Activated naive CD4-positive, alpha-beta T cell treated with Interleukin-2 at 50 U/mL for 16 hours (primary cell): Measurements from ENCODE around the gene MLLT10.

Source experiments
- DNase-seq: peaks from one replicate; pipeline ENCODE4 v3.0.0-alpha.2; 2020

The MLLT10 gene

DNA sequence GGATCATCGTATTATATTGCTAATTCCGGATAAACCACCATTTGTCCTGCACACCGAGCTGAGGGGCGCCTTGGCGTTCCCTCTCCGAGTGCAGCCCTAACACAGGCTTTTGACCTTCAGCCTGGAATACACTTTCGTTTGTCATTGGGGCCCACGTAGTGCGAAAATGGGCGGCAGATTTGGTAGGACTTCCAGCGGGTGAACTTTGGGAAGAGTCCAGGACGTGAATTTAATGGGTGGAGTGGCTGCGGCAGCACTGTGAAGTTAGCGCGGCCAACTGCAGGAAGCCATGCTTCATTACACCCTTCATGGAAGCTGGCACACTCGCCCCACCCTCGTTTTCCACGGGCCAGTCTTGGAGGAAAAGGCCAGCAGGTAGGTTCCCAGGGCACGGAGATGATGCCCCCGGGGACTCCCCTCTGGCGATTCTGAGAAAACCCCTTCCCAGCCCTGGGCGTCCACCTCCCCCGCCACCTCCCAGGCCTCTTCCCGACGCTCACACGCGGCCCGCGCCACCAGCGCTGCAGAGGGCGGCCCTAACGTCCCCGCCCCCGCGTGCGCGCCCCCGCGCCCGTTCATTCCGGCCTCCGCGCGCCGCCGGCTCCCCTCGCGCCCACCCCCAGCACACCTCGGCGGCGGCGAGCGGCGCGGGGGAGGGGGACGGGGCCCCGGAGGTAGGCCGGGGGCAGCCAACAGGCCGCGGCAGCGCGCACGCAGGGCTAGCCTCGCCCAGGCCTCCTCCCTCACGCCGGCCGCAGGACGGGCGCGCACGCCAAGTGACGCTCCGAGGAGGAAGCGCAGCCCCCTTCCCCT is at the start of gene MLLT10:
Gene MLLT10 (plus strand): TSS at position 766 of the 813 bp plus-strand sequence. CDS start 413 bp downstream, outside the sequence.
- DNase-seq = peak; percentile 92

DNA sequence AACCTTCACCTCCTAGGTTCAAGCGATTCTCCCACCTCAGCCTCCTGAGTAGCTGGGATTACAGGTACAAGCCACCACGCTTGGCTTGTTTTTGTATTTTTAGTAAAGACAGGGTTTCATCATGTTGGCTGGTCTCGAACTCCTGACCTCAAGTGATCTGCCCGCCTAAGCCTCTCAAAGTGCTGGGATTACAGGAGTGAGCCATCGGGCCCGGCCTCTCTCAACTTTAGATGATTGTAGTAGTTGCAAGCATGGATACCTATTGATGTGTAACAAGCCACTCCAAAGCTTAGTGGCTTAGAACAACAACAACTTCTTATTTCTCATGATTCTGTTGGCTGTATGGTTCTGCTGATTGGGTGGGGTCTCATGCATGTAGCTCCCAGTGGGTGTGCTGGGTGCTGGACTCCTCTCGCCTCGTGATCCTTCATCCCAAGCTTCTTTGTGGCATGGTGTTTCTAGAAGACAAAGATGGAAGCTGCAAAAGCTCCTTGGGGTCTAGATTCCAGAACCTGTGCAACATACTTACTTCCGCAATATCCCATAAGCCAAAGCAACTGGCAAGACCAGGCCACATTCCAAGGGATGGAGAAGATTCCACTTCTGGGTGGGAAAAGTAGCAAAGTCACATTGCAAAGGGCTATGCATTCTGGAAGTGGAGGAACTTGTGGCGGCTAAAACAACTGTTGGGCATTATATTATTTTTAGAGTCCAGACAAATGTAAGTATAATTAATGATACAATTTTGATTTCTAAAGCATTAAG is 46.4 kb upstream of the MLLT10 start:
- DNase-seq = no peak

DNA sequence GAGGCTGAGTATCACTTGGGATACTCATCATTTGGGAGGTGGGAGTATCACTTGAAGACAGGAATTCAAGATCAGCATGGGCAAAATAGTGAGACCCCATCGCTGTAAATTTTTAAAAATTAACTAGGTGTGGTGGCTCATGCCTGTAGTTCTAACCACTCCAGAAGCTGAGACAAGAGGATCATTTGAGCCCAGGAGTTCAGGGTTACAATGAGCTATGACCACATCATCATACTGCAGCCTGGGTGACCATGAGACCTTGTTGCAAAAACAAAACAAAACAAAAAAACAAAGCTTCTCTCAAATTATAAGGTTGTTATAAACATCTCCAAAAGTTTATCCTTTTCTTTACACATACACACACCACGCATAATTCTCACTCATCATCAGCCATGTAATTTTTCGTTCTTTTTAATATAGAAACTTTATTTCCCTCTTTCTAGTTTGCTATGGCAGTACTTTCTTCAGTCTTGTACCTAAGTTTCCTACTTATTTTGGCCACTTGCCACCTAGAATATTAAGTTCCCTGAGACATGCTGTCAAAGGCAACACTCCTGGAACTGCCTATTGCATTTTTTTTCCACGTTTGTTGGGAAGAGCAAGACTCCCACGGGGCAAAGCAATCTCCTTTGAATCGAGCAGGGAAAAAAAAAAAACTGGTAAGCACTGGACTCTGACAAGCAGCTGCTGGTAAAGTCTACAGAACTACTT is 45.6 kb upstream of the MLLT10 start:
- DNase-seq = no peak

DNA sequence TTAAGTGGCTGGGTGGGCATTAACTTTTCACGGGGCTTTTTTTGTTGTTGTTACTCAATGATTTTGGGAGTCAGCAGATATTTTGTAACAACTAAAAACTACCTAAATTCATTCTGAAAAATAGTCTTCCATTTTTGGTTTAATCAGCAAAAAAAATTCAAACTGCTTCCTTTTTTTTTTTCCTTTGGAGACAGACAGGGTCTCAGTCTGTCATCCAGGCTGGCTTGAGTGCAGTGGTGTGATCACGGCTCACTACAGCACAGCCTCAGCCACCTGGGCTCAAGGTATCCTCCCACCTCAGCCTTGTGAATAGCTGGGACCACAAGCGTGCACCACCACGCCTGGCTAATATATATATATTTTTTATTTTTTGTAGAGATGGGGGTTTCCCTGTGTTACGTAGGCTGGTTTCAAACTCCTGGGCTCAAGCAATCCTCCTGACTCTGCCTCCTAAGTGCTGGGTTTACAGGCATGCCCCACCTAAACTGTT is 45.0 kb upstream of the MLLT10 start:
- no peak for DNase-seq

DNA sequence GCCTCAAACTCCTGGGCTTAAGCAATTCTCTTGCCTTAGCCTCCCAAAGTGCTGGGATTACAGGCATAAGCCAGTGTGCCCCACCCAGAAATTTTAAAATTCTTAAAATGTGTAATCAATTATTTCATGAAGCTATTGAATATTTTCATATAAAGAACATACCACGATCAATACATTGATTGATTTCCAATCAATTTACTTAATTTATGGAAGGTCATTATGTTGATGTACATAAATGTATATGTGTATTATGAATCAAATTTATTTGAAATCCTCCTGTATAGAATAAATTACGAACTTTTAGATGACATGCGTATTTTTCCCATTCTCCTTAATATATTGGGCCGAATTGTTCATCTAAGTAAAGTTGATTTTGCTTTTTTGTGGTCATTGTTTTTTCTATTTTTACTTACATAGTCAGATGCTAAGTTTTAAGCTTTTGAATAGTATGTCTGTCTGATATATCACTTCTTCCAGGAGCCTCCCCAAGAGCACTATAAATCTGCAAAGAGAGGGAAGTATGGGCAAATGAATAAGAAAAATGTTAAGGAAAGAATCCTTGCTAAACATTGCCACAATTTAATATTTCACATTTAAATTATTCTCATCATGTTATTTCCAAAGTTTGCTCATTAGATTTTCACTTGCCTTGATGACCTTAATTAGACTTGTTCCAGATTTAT is 43.9 kb upstream of the MLLT10 start:
- DNase-seq = no peak

DNA sequence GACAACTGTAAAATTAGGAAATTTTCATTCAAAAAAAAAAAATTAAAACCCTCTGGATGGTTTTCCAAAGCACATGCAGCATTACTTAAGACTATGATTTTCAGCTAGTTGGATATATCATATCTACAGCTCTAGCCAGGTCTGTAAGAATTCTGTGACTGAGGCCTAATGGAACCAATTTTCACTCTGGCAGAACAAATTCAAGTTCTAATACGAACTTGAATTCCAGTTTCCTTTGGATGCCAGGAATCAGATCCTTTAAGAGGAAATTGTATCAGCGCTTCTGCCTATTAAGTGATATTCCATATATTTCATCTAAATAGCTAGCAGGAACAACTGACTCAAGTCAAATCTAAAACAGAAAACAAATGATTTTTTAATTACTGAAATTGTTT is 43.3 kb upstream of the MLLT10 start:
- no peak for DNase-seq

DNA sequence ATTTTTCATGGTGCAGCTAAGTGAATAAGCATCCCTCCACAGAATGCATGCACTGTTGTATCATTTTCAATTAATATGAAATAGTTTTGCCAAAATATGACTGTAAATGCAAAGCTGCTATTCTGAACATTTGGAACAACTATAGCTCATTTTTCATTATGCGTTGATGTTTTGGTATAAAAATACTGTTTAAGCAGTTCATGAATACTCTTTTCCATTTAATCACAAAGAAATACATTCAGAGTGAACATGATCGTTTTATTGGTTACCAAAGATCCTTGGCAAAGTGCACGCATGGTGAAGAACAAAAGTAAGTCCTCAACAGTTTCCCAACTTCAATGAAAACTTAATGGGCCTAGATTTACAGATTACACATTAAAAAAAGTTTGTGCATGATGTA is 41.6 kb upstream of the MLLT10 start:
- DNase-seq = no peak

DNA sequence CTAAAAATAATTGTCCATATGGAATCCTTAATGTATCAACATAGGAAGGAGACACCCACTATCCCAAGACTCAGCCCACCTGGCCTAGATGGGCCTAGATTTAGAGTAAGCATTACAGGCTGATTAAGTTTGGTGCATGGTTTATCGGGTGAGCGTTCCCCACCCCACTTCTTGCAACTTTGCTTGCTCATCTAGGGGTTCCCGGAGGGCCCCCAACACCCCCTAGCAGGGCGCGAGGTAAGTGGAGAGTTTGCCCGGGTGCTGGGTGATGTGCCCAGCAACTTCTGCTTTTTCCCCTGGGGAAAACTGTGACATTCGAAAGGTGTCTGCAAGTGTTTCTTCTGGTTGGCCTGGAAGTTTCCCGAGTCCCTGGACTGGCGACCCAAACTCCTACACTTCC is 40.2 kb upstream of the MLLT10 start:
- DNase-seq = no peak

DNA sequence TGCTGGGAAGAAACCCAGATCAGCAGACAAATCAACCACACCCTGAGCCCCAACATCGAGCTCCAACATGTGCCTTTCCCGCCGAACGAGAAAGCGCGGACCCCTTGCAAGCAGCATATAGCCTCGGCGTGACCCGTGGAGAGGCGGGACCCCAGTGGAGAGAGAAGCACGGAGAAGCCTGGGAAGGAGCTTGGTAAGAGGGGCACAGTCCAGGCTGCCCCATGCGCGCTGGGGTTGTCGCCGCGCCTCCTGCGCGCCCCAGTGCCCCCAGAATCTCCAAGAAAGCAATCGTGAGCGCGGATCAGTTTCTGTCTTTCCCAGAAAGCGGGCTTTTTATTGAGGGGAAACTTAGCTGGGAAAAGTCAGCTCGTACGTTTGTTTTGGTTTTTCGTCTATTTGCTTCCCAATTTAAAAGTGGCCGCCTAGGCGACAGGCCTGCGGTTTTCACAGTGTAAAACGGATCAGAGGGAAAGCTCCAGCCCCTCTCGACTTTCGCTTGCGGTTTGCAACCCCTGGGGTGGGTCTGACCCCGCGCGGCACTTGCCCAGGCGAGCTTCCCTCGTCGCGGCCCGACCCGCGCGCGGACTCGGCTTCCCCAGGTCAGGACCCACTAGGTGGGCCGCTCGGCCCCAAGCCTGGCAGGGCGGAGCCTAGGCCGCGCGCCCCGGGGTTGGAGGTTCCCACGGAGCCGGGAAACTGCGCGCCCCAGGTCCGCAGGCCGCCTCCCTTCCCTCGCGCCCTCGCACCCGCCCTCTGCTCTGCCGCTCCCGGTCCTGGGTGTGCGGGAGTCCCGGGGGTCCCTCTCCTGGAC is 39.6 kb upstream of the MLLT10 start:
- peak; percentile 23 for DNase-seq

DNA sequence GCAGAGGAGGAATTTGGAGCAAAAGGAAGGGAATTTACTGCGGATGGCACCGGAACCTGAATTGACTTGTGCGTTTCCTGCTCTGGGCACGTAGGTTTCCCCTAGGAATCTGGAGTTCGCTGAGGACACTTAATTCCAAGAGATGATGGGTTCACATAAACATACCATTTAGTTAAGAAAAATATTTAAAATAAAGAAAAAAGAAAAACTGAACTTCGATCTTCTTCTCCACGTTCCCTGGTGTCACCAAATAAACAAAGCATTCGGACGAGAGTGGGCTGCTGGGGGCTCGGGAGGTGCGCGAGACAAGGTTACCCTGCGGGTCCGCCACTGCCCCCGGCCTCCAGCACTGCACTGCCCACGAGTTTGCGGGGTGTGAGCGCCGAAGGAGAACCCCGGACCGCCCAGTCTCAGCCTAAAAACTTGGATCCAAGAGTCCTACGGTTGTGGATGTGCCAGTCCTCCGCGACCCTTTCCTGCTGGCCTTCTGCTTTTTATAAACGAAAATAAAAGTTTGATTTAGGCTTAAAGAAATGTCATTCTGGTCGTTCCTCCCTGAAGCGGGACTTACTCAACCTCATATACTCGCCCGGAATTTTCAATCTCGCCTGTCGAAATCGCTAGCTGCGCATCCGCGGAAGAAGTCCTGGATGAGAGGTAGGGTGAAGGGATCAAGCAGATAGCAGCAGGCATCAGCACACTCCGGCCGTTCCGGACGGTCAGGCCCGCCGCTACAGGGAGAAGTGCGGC is 38.9 kb upstream of the MLLT10 start:
- DNase-seq = no peak

DNA sequence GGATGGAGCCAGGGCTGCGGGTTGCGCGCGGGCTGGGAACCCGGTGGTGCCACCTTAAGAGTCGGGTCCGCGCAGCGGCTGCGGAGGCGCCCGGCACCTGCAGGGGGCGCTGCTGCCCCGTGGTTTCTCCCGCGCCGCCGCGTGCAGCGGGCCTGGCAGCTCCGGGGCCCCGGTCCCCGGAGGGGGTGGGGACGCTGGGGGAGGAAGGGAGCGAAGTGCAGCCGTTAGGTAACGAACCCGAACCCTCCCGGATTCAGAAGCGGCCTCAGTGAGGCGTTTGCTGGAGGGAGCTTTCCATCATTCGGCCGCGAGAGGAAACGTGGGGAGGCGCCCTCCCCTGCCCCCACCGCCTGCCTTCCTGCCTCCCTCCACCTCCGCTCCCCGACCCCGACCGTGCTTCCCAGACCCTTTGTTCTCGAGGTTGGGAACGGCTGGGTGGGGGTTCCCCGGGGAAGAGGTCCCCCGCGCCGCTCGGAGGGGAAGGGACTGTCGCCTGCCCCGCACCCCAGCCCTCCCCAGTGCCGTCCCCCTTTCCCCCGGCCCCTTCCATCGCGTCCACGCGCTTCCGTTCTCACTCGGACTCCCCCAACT is 38.2 kb upstream of the MLLT10 start:
- DNase-seq = peak; percentile 90

DNA sequence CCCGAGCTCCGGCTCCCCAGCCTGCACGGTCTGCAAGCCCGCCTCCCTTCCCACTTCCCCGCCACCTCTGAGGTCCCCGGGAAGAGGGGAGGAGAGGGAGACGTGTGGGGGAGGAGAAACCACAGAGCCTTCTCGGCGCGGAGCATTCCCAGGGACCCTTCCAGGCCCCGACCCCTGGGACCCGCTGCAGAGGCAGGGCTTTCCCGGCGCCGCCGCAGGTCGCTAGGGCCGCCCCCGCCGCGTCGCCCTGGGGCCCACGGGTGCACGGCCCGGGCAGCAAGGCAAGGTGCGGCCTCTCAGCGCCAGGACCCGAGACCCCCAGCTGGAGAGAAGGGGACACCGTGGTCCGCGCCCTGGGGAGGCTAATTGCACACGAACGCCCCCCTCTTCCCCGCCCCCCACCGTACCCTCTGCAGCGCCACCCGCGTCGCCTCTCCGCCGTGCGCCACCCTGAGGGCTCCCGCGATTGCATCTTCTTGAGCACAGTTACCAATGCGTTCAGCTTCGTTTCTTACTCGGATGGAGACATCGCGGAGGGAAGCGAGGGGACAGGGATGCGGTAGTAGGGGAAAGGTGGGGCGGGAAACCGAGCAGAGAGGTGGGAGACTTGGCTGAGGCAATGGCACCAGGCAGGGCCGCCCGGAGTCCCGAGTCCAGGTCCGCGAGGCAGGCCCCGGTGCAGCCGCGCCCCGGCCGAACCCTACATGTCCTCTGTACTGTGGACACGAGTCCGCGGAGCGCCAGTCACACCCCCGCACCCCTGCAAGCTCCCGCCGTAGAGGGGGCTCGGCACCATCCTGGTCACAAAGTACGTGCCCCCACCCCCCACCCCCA is 37.5 kb upstream of the MLLT10 start:
- DNase-seq = peak; percentile 58

DNA sequence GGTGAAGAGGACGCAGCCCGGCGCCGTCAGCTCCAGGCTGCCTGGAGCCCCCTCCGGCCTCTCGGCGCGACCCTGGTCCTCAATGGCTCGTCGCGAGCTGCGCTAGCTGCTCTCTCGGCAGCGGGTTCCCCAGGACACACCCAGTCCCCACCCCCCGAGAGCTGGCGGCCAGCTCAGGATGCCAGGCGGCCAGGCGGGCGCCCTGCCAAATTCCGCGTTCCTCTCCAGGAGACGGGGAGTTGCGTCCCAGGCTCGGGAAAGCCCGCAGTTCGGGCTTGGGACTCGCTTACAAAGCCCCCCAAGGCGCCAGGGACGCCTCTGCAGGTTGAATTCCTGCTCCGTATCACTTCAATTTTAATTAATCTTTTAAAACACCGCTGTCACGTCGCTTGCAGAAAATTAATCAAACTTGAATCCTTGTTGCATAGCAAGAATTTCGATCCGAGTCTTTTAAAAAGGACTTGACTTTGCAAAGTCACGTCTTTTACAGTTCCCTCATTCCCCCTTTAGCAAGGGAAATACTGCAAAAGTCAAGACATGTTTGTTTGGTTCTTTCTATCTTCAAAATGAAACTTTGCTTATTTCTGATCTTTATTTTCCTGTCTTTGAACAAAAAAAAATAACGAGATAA is 36.7 kb upstream of the MLLT10 start:
- peak; percentile 24 for DNase-seq

DNA sequence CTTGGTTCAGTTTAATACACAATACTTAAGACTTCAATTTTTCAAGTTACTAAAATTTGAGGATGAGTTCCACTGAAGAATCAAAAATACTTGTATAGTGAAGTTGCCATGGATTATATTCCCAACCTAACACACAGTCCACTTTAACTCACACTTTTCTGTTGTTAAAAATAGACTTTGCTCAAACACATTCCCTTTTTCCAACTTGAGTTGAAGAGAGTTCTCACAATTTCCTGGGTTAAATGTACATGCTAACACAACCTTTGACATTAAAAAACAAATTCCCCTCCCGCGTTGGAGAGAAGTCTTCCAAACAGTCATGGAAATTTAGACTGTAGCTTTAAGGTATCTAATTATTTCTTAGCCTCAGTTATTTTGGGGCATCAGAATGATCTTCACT is 35.7 kb upstream of the MLLT10 start:
- DNase-seq = no peak

DNA sequence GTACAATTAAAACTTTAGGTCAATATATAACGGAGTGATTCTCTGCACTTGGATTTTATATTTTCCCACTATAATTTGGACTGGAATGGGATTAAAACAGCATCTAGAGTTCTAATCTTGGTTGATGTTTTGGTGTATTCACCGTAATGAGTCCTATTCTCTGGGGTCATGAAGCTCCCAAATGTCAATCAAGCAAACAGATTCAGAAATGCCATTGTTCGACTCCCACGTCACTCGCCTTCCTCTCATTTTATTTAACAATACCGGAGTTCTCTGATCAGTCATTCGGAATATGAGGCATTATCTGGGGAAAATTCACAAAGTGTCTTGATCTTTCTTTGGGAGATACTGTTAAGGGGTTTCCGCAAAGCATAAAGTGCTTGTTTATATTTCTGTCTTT is 35.0 kb upstream of the MLLT10 start:
- no peak for DNase-seq

DNA sequence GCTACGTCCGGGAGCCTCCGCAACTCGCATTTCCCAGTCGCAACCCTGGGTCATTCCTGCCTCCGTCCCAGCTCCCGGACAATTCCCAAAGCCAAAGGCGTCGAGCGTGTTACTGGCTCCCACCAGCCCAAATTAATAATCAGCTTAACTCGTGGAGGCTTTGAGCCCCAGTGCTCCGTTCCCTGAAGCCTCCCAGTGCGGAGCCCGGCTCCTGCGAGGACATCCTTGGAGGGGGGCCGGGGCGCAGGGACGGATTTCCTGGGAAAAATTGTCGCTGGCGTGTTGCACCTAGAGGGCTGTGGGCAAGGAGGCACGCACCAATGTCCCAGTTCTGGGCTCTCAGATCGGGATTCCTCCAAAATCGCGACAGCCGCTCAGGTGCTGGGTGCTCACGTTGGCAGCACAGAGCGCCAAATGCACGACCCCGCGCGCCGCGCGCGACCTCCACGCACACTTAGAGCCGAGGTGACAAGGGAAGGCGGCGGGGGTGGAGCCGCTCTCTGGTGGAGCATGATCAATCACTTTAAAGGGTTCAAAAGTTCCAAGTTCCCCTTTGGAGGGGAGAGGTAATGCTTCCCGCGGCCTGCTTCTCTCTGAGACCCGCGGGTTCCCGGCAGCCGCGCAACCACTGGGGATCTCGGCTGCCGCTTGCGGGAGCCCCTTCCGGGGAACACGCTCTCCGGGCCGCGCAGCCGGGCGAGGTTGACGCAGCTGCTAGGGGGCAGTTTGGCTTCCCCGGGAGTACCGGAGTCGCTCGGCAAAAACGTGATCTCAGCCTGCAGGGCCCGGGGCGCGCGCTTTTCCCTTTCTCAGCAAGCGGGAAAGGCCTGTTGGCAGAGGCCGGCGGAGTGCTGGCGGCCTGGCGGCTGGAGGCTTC is 34.1 kb upstream of the MLLT10 start:
- DNase-seq = no peak

DNA sequence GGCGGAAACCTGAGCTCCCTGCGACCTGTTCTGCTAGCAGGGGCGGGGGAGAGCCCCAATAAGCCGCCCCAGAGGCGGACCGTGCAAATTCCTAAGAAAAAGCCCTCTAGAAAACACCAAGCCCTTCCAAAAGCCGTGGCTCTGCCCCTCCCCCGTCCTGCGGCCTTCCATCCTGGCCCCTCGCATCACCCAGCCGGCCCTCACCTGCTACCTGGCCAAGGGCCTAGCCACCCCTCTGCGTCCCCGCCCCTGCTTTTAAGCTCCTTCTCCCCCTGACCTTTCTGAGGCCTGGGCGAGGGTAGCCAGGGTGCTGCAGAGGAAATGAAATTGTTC is 33.5 kb upstream of the MLLT10 start:
- DNase-seq = no peak

DNA sequence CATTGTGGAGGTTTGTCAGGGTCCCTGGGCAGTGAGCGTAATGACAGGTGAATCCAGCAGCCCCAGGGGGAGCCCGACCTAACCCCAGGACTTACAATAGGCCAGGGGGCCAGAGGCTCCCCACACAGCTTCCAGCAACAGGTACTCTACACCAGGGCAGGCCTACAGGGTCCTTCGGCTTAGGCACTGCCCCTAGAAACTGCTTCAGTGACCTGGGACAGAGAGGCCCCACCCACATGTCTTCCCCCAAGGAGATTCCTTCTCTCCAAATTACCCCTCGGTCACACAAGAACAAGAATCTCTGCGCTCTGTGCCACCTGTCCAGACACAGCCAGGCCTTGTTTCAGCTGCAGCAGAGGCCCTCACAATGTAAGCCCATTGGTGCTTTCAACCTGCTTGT is 32.9 kb upstream of the MLLT10 start:
- no peak for DNase-seq
